ENCODE results near the gene FKBP9. TPM values are rescaled to one million over a fixed set of nuclear protein-coding genes. Genes with fewer than 3 reads are reported as not detected.

Gene FKBP9
- total and polyA plus RNA-seq, 2 of the 4 experiments (the other 2 are of a cell fraction), result 126 to 191 TPM

- Histone ChIP-seq H3K27ac (ENCODE audit: insufficient read depth, low read length) (no peak overlapping the region), H3K9ac (ENCODE audit: low read depth, low read length) (no peak overlapping the region), H3K23ac (ENCODE audit: low read depth, low read length) (no peak overlapping the region), H2BK120ac (ENCODE audit: low read depth, low read length) (no peak overlapping the region), H3K18ac (ENCODE audit: low read depth, low read length) (no peak overlapping the region; the same call in 1 of the 2 replicates), H3K4ac (ENCODE audit: low read depth, low read length) (no peak overlapping the region), H3K56ac (ENCODE audit: extremely low read depth, insufficient read depth, low read length) (no peak overlapping the region), H2BK15ac (ENCODE audit: low read depth, low read length) (no peak overlapping the region), H3K27me3 (ENCODE audit: control insufficient read depth, insufficient read depth, low read length) (no peaks in the 10 kb centered on the region), H2AK5ac (ENCODE audit: low read depth, low read length) (no peak overlapping the region), H4K91ac (ENCODE audit: insufficient read depth, low read depth, low read length) (peak overlapping the region; percentile 9; the same call in 1 of the 2 replicates), H3K4me2 (ENCODE audit: low read depth, low read length) (no peak overlapping the region), H4K5ac (ENCODE audit: low read depth, low read length) (no peak overlapping the region), H3K9me1 (ENCODE audit: insufficient read depth, low read length) (no peaks in the 10 kb centered on the region), H3K4me3 (ENCODE audit: insufficient read depth, low read depth, low read length) (no peak overlapping the region), H2BK5ac (ENCODE audit: low read depth, low read length, poor library complexity, severe bottlenecking) (peak overlapping the region; percentile 48), H3K4me1 (ENCODE audit: control insufficient read depth, insufficient read depth, low read length) (peaks cover 4% of the 10 kb centered on the region; the same call in 1 of the 2 replicates), H4K20me1 (ENCODE audit: insufficient read depth, low read length) (peaks cover 6% of the 10 kb centered on the region; the same call in 1 of the 2 replicates), H4K8ac (ENCODE audit: low read depth in 2 of 2, low read length in 2 of 2) (0 out of 4 replicates have a peak overlapping the region, but pooled peaks of 1 of the 2 experiments have one; percentile 37), H3K36me3 (ENCODE audit: control insufficient read depth, insufficient read depth, low read length) (no peaks in the 10 kb centered on the region), H2AK9ac (replicated peaks; ENCODE audit: low read depth, low read length, poor library complexity) (no peak overlapping the region), H3K79me1 (ENCODE audit: low read depth in 1 of 2, low read length in 2 of 2) (peaks cover 15 to 56% of the 10 kb centered on the region in 2 experiments; a peak in 3 of 4 replicates), H2BK20ac (ENCODE audit: low read depth, low read length) (no peak overlapping the region), H2AFZ (replicated peaks; ENCODE audit: low read length, poor library complexity) (no peak overlapping the region), H3K9me3 (ENCODE audit: control insufficient read depth, insufficient read depth, low read length) (no peaks in the 10 kb centered on the region), H3K14ac (replicated peaks; ENCODE audit: low read depth, low read length) (no peak overlapping the region)
- CTCF ChIA-PET, result interaction anchor here (1.2 to 1.3 kb wide), 2 partner anchors 54 to 208 kb away, joined by 4 to 5 read pairs; no protein-coding TSS in a partner anchor
- no TSS peak for BruUV-seq (replicated peaks)
- TF ChIP-seq RAD21 (IDR thresholded peaks at IDR 0.05; ENCODE audit: low read length) (no peak), CEBPB (IDR thresholded peaks at IDR 0.05; ENCODE audit: low read depth, low read length) (peak; percentile 77)
- DNase-seq (peak; percentile 39), ATAC-seq (ENCODE audit: low read depth) (0 out of 2 replicates have a peak, but pooled peaks have one; percentile 22)
- dilution Hi-C loops (cut with HindIII; ENCODE audit: low sequenced_read_pairs, unreplicated experiment) (no loop called here), intact Hi-C loops (cut with micrococcal nuclease) (loop anchor here (5.0 kb wide), 1 partner anchor 112 kb away; no protein-coding TSS in a partner anchor), in situ Hi-C loops (cut with MboI; ENCODE audit: low sequenced_read_pairs) (no loop called here)
- no CpG with 5 or more reads among the region's 2 CpGs for WGBS, 2 experiments (ENCODE audit: extremely low coverage in 2 of 2, insufficient read length in 1 of 2)
- POLR2A ChIA-PET (ENCODE audit: unreplicated experiment), result no interaction called here
These were observed 97.2 kb downstream of the FKBP9 start for GRCh38 chr7:33054261-33054964.
